Kidney (tissue), 14 donors: ENCODE measurements around the gene IL1RAP. TPM values are rescaled to one million over a fixed set of nuclear protein-coding genes. Genes with fewer than 3 reads are reported as not detected.

Experiments
- DNase-seq, 5 donors: peaks; one replicate each; pipeline ENCODE4 v3.0.0-alpha.2; 2013 to 2020
- FAIRE-seq: peaks from 2 replicates; lab custom pipeline; 2012; peaks lifted over from hg19 to GRCh38; lab: Jason Lieb, UNC
- H3K27ac ChIP-seq, 2 donors: one replicate each; pipeline ENCODE4 v1.7.0; 2013; ENCODE audit warnings: low read depth in 2 of 2, low read length in 2 of 2, inconsistent platforms in 1 of 2
- H3K27me3 ChIP-seq: one replicate; pipeline ENCODE4 v1.7.1; 2013; ENCODE audit warnings: low read length, inconsistent platforms; ENCODE audit not compliant: control insufficient read depth, insufficient read depth
- H3K36me3 ChIP-seq, 3 donors: one replicate each; pipeline versions ENCODE4 v1.7.0 to v1.7.1; 2013; ENCODE audit warnings: low read length in 3 of 3, control low read depth in 1 of 3, inconsistent platforms in 1 of 3; ENCODE audit not compliant: insufficient read depth in 3 of 3, control insufficient read depth in 2 of 3
- H3K4me1 ChIP-seq, 3 donors: one replicate each; pipeline versions ENCODE4 v1.7.0 to v1.7.1; 2013; ENCODE audit warnings: low read length in 3 of 3, inconsistent platforms in 1 of 3, low read depth in 1 of 3; ENCODE audit not compliant: control insufficient read depth in 2 of 3, insufficient read depth in 2 of 3
- H3K4me3 ChIP-seq, 3 donors: one replicate each; pipeline versions ENCODE4 v1.7.0 to v1.8.1; 2013; ENCODE audit warnings: low read length in 3 of 3, control low read depth in 1 of 3, inconsistent platforms in 1 of 3
- H3K9ac ChIP-seq, 3 donors: one replicate each; pipeline versions ENCODE4 v1.7.0 to v1.7.1; 2013; ENCODE audit warnings: low read length in 3 of 3, control low read depth in 1 of 3, inconsistent platforms in 1 of 3
- H3K9me3 ChIP-seq, 3 donors: one replicate each; pipeline versions ENCODE4 v1.7.0 to v1.7.1; 2013; ENCODE audit warnings: low read length in 3 of 3, control low read depth in 1 of 3, inconsistent platforms in 1 of 3; ENCODE audit not compliant: control insufficient read depth in 2 of 3, insufficient read depth in 1 of 3
- CTCF ChIP-seq: IDR thresholded peaks from 3 replicates; pipeline ENCODE4 v1.5.1; 2012; ENCODE audit warnings: mild to moderate bottlenecking, moderate library complexity, borderline replicate concordance; ENCODE audit not compliant: insufficient read depth; ENCODE audit errors: extremely low read depth
- intact Hi-C: fragments of 100-400 bp; cut with DNase I; formaldehyde crosslinking; loops from one replicate; pipeline ENCODE4 v1.11.1; 2022
- polyA plus RNA-seq: library from polyadenylated mRNA; stranded (reverse); fragments of 350-450 nt; fragmentation: Illumina TruSeq; extraction: RNeasy Lipid Tissue Mini Kit (QIAGEN cat#74804); gene quantifications from one replicate; pipeline ENCODE4 v1.2.3, GENCODE V29; 2014; ENCODE audit warnings: low read depth, low replicate concordance; ENCODE audit not compliant: insufficient read depth
- total RNA-seq: library from RNA; stranded (reverse); fragmentation: NEBNext Ultra II Directional; extraction: Animal tissue kit (Norgen Biotek cat#: 25700); gene quantifications from one replicate; pipeline ENCODE4 v1.2.1, GENCODE V29; 2021
- donor health status: control.
- donor health status: control.
- donor health status: control.
- donor health status: control.
- donor health status: control.
- donor health status: DM: yes; HTN: yes; CAD: no.
- donor health status: Normal renal cell carcinoma (clear cell type).

IL1RAP gene
- total and polyA plus RNA-seq, 2 donors from 2014 or later: 1.7 to 10.0 TPM

DNA sequence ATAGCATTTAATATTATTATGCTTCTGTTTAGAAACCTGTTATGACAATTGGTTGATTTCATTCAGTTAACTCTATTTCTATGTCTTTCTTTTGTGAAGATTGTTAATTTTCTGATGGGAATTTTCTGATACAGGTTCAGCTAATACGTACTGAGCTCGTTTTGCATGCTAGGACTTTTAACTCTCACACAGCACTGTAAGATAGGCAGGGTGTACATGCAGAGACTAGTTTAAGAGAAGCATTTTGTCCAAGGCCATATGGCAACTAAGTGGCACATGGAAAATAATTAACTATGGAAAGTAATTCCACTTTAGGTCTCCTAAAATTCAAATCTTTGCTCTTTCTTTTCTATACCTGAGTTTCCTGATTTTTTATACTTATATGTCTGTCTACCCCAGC, 81.9 kb downstream of the IL1RAP start:
- H3K4me3 ChIP-seq: no peak overlapping the region
- no peak for FAIRE-seq
- intact Hi-C loops: no loop called here
- no peaks in the 10 kb centered on the region for H3K27me3 ChIP-seq
- no peaks in the 10 kb centered on the region for H3K9me3 ChIP-seq
- no peak for DNase-seq
- no peaks in the 10 kb centered on the region for H3K4me1 ChIP-seq
- no peak for TF ChIP-seq CTCF
- no peak overlapping the region for H3K27ac ChIP-seq
- no peaks in the 10 kb centered on the region for H3K36me3 ChIP-seq
- no peak overlapping the region for H3K9ac ChIP-seq

DNA sequence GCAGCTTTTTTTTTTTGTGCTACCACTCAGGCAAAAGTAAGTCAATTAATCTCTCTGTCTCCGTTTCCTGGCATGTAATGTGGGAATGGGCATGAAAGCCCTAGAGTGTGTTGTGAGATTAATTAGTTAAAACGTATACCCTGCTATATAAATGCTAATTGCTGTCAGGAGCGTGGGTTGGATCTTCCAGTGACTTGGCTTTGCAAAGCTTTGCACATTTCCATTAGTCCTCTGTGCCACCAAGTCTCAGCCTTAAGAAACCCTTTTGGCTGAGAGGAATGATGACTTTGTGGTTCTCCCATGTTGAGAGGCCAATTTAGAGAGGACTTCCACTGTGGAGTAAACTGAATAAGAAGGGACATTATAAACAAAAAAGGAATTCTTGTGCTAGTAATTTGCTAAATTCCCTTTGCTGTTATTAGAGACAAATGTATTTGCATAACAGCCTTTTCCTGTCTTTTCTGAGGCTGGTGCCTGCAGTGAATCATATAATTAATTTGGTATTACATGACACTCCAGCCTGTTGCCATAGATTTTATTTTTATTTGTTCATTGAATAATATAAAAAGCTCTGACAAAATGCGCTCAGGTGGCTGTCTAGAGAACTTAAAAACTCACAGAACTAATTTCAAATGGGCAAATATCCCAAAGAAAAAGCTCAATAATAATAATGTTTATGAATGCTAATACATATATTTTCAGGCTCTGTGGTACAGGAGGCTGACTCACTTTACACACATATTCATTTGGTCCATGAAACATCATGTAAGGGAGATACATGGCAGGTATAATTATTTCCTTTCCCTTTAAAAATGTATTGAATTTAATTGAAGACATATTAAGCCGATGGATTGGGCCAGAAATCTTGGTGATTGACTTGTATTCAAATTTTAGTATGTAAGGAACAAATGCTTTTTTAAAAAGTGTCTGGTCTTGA, 82.7 kb downstream of the IL1RAP start:
- FAIRE-seq (no peak), DNase-seq (no peak)
- Histone ChIP-seq H3K27ac (no peak overlapping the region), H3K4me3 (no peak overlapping the region), H3K27me3 (no peaks in the 10 kb centered on the region), H3K4me1 (no peaks in the 10 kb centered on the region), H3K36me3 (no peaks in the 10 kb centered on the region), H3K9ac (no peak overlapping the region), H3K9me3 (no peaks in the 10 kb centered on the region)
- intact Hi-C loops: no loop called here
- TF ChIP-seq CTCF: no peak

DNA sequence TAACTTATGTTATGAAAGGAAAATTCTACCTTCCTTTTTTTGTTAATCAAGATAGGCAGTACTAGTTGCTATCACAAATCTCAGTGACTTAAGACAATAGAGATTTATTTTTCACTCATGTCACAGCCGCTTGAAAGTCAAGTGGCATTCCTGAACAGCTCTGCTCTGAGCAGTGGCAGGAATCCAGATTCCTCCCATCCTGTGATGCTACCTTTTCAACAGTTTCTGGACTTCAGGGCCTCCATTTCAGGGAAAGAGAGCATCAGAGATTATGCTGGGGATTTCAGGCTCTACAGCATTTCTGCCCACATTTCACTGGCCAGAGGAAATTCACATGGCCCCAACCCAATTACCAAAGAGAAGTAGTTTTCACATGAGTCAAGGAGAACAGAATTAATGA, 83.4 kb downstream of the IL1RAP start:
- DNase-seq (no peak), FAIRE-seq (no peak)
- no peak overlapping the region for H3K27ac ChIP-seq
- no peak for TF ChIP-seq CTCF
- no peaks in the 10 kb centered on the region for H3K36me3 ChIP-seq
- H3K4me1 ChIP-seq: no peaks in the 10 kb centered on the region
- H3K9ac ChIP-seq: no peak overlapping the region
- H3K4me3 ChIP-seq: no peak overlapping the region
- H3K9me3 ChIP-seq: no peaks in the 10 kb centered on the region
- no peaks in the 10 kb centered on the region for H3K27me3 ChIP-seq
- intact Hi-C loops: no loop called here
